AG20443 (cell line): ENCODE results near the gene MED13.
"Not testable (repeated sequence)": the region's sequence is repeated elsewhere in the genome, so short reads cannot be mapped to it uniquely, and the experiment has no call there.

Source experiments
- DNase-seq: peaks from one replicate; pipeline ENCODE4 v3.0.0; 2012; ENCODE audit warnings: low spot score, mixed read lengths

Gene MED13

GRCh38 chr17:62051053-62051452 lies 14.0 kb downstream of the MED13 start:
- DNase-seq = no peak

GRCh38 chr17:62049299-62049698 lies 15.8 kb downstream of the MED13 start:
- DNase-seq = no peak

- DNase-seq = no peak
Measured at GRCh38 chr17:62048262-62048661, 16.8 kb downstream of the MED13 start.

DNA sequence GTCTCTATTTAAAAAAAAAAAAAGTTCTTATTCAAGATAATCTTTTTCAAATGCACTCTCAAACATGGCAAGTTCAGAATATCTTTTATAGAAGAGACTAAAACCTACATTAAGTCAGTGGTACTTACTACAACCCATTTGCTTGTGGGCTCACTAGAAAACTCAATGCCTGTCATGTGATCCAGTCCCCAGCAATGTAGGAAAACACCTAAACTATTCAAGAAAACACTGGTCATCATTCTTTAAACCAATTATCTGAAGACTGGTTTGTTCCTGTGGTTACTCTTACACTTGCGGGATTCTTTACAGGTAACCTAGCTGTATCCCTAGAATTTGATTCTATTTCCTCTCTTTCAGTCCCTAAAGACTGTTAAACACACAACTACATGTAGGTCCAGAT lies 19.6 kb downstream of the MED13 start:
- no peak for DNase-seq

GRCh38 chr17:62045109-62045508 lies 20.0 kb downstream of the MED13 start:
- no peak for DNase-seq

GRCh38 chr17:62043602-62044001 lies 21.5 kb downstream of the MED13 start:
- DNase-seq = no peak

DNA sequence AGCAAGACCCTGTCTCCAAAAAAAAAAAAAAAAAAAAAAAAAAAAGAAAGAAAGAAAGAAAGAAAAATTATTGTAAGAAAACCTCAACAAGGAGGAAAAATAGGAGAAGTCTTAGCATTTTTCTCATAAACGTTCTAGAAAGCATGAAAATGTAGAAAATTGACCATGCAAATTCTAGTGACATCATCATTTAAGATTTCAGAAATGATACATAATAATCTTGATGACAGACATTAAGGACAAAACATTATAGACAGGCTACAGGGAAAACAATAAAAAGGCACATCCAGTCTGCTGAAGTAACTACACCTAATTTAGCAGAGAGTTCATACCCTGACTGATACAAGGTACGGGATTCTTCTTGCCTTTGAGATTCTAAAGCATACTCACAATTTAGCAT lies 21.9 kb downstream of the MED13 start:
- no peak for DNase-seq

DNA sequence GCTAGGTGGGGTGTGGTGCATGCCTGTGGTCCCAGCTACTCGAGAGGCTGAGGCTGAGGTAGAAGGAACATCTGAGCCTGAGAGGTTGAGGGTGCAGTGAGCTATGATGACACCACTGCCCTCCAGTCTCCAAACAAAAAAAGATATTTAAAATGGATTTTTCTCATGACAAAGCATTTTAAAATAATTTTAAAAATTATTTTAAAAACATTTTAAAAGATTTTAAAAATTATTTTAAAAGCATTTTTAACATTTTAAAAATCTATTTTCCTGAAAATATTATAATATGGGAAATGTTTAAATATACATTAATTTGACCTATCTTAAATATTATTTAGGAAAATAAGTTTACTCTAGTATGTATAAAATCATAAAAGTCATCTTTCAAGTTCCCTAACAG lies 26.8 kb downstream of the MED13 start:
- no peak for DNase-seq

GRCh38 chr17:62033317-62033716 lies 31.8 kb downstream of the MED13 start:
- no peak for DNase-seq

DNA sequence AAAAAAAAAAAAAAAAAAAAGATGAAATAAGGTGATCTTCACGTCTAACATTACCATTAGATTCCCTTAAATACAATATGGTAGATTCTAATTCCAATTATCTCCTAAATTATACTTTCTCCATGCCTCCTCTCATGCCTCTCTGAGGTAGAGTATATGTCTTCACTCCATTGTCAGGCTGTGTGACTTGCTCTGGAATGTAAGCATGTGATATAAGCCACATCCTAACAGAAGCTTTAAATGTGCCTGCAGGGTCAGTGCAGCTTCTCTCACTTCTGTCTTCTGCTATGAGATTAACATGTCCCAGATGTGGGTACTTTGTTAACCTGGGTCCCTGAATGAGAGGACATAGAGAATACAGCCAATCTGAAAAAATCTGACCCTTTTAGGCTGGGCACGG lies 32.6 kb downstream of the MED13 start:
- DNase-seq = no peak

GRCh38 chr17:62030264-62030663 lies 34.8 kb downstream of the MED13 start:
- DNase-seq = no peak

GRCh38 chr17:62024866-62025265 lies 40.2 kb downstream of the MED13 start:
- no peak for DNase-seq

GRCh38 chr17:62017912-62018311 lies 47.2 kb downstream of the MED13 start:
- DNase-seq = no peak

GRCh38 chr17:62017496-62017895 lies 47.6 kb downstream of the MED13 start:
- peak; percentile 44 for DNase-seq

DNA sequence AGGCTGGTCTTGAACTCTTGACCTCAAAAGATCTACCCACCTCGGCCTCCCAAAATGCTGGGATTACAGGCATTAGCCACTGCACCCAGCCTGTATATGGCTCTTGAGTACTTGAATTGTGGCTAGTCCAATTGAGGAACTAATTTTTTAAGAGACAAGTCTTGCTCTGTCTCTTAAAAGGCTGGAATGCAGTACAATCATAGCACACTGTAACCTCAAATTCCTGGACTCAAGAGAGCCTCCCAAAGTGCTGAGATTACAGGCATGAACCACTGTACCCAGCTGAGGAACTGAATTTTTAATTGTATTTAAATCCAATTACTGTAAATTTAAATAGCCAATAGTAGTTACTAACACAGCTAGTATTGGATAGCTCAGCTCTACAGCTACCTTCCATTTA lies 50.6 kb downstream of the MED13 start:
- no peak for DNase-seq

- no peak for DNase-seq
Measured at GRCh38 chr17:62009220-62009619, 55.9 kb downstream of the MED13 start.

DNA sequence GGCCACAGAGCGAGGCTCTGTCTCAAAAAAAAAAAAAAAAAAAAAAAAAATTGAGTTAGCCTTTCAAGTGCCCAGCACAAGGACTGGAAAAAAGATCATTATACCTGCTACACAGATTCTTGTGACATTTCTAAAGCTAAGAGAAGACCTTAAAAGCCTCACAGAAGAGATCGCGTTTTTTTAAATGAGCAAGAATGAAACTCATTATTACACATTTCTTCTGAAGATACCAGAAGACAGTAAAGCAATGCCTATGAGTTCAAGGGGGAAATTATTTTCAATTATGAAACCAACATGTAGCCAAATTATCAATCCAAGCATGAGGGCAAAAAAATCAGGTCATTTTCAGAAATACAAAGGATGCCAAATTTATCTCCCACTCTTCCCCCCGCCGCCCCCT lies 56.8 kb downstream of the MED13 start:
- no peak for DNase-seq

DNA sequence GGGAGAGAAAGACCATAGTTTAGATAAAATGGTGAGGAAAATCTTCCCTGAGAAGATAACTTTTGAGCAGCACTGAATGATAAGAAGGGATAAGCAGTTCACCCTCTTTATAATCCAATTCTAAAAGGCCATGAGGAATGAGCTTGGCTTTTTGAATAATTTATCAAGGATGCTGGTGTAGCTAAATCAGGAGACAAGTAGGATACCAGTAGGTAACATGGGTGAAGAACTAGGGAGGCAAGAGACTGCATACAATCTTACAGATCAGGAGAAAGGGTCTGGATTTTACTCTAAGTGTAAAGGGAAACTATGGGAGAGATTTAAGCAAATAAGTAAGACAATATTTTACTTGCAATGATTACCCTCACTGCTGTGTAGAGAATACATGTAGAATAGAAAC lies 60.7 kb downstream of the MED13 start:
- DNase-seq = no peak

GRCh38 chr17:62003141-62003540 lies 61.9 kb downstream of the MED13 start:
- DNase-seq = not testable (repeated sequence)

GRCh38 chr17:62001105-62001504 lies 64.0 kb downstream of the MED13 start:
- DNase-seq = no peak

DNA sequence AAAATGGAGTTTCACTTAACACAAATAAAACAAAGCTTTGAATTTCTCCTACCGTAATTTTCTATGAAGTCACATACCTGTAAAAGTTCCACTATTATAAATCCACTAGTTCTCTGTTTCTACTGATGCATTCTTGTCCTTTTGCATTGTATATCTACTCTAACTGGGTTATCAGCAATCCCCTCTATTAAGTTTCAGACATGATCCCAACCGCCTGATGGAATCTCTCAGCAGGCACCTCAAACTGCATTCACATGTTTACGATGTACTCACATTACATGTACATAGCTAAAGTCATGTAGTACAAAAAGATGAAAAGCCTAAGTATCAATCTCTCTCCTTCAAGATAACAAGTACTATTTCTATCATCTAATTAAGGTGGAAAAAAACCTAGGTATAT lies 64.9 kb downstream of the MED13 start:
- DNase-seq = no peak

GRCh38 chr17:61998534-61998933 lies 66.5 kb downstream of the MED13 start:
- DNase-seq = not testable (repeated sequence)

GRCh38 chr17:61997664-61998063 lies 67.4 kb downstream of the MED13 start:
- DNase-seq = peak; percentile 42

GRCh38 chr17:61996916-61997605 lies 68.0 kb downstream of the MED13 start:
- DNase-seq = no peak

DNA sequence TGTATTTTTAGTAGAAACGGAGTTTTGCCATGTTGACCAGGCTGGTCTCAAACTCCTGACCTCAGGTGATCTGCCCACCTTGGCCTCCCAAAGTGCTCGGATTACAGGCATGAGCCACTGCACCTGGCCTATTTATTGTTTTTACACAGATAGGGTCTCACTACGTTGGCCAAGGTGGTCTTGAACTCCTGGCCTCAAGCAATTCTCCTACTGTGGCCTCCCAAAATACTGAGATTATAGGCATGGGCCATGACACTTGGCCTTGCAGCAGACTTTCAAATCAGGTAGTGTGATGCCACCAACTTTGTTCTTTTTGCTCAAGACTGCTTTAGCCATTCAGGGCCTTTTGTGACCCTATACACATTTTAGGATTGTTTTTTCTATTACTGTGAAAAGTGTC lies 75.6 kb downstream of the MED13 start:
- DNase-seq = no peak
